ENCODE data around the gene CRYBG3.

Gene CRYBG3

DNA sequence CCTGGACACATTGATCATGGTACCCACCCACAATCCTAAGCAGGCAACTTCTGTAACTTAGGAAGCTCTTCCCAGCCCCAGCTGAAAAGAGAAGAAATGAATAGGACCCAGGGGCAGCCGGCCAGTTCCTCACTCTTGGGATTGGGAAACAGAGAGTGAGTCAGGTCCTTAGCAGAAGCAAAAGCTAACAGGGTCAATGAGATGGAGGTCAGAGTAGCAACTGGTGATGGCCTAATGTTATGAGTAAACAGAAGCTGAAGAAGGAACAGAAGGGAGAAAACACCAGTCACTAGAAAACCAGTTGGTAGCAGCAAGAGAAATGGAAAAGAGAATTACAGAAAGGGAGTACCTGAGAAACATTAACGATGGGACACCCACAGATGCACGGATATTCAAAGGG lies 130.5 kb downstream of the CRYBG3 start:
- Histone ChIP-seq H3K4me1 (ENCODE audit: control extremely low read depth in 1 of 4, control insufficient read depth in 4 of 4, insufficient read depth in 4 of 4, low read length in 3 of 4) (no peaks in the 10 kb centered on the region), H3K27ac (ENCODE audit: insufficient read depth in 1 of 2, low read depth in 1 of 2, low read length in 2 of 2, poor library complexity in 1 of 2, severe bottlenecking in 2 of 2) (no peak overlapping the region), H3K4me3 (ENCODE audit: control insufficient read depth in 1 of 7, extremely low read depth in 1 of 7, insufficient read depth in 4 of 7, low read depth in 2 of 7, low read length in 6 of 7) (no peak overlapping the region), H3K27me3 (replicated peaks in 2 of 5; ENCODE audit: control insufficient read depth in 4 of 5, insufficient read depth in 5 of 5, low read length in 4 of 5) (no peaks in the 10 kb centered on the region), H3K9me3 (ENCODE audit: control extremely low read depth in 1 of 5, control insufficient read depth in 4 of 5, insufficient read depth in 2 of 5, low read depth in 1 of 5, low read length in 4 of 5) (no peaks in the 10 kb centered on the region), H3K36me3 (ENCODE audit: control insufficient read depth in 4 of 4, insufficient read depth in 4 of 4, low read length in 3 of 4) (peaks cover 27 to 70% (median 50%) of the 10 kb centered on the region in 4 experiments)
- 100% methylated on average over 3 of the region's 3 CpGs for WGBS (ENCODE audit: insufficient coverage)
- POLR2A ChIA-PET = no interaction called here
- DNase-seq = no peak
- CTCF ChIA-PET = no interaction called here

DNA sequence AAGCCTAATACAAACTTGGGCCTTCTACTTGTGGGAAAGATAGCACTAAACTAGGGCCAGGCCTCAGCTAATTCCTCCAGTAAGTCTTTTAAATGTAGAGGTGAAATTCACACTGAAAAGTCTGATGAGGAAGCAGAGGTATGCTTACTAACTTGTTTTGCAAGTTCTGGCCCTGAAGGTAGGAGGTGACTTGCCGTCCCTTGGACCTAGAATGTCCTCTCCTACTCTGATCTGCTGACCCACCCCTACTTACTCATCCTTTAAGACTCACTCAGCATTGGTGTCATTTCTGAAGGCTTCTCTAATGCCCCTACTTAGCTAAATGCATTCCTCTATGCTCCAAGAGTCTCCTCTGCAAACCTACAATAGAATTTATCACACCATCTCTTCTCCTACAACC lies 131.1 kb downstream of the CRYBG3 start:
- ChIA-PET CTCF (interaction anchor here (0.6 kb wide), 1 partner anchor 847 kb away, joined by 3 read pairs; no protein-coding TSS in a partner anchor), POLR2A (no interaction called here)
- Histone ChIP-seq H3K4me3 (ENCODE audit: control insufficient read depth in 1 of 7, extremely low read depth in 1 of 7, insufficient read depth in 4 of 7, low read depth in 2 of 7, low read length in 6 of 7) (no peak overlapping the region), H3K4me1 (ENCODE audit: control extremely low read depth in 1 of 4, control insufficient read depth in 4 of 4, insufficient read depth in 4 of 4, low read length in 3 of 4) (no peaks in the 10 kb centered on the region), H3K9me3 (ENCODE audit: control extremely low read depth in 1 of 5, control insufficient read depth in 4 of 5, insufficient read depth in 2 of 5, low read depth in 1 of 5, low read length in 4 of 5) (no peaks in the 10 kb centered on the region), H3K36me3 (ENCODE audit: control insufficient read depth in 4 of 4, insufficient read depth in 4 of 4, low read length in 3 of 4) (peaks cover 31 to 71% (median 50%) of the 10 kb centered on the region in 4 experiments), H3K27me3 (replicated peaks in 2 of 5; ENCODE audit: control insufficient read depth in 4 of 5, insufficient read depth in 5 of 5, low read length in 4 of 5) (no peaks in the 10 kb centered on the region), H3K27ac (ENCODE audit: insufficient read depth in 1 of 2, low read depth in 1 of 2, low read length in 2 of 2, poor library complexity in 1 of 2, severe bottlenecking in 2 of 2) (no peak overlapping the region)
- 100% methylated on average over 1 of the region's 1 CpG for WGBS (ENCODE audit: insufficient coverage)
- no peak for DNase-seq

DNA sequence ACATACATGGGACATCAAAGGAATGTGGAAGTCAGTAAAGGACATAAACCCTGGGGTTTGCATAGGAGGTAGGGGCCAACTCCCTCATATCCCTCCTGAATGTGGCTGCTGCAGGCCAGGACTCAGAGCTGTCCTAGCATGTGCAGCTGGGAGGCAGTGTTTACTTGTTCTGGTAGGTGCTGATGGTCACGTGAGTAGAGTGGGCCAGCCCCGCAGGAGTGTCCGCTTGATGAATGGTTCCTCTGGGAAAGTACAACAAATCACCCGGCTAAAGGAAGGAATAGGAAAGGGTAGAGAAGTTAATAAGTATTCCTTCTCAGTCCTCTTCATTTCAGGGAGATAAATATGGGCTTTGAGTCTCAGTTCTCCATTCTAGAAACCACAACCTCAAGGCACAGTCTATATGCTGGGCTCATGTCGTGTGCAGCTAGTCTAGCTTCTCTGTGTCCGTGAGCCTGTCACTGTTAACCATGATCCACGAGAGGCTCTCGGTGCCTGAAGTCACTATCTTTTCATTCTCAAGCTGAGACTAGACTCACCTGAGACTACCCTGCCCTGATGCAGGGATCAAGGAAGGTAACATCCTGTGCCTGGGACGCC lies 132.5 kb downstream of the CRYBG3 start:
- Histone ChIP-seq H3K27ac (ENCODE audit: insufficient read depth in 1 of 2, low read depth in 1 of 2, low read length in 2 of 2, poor library complexity in 1 of 2, severe bottlenecking in 2 of 2) (no peak overlapping the region), H3K4me1 (ENCODE audit: control extremely low read depth in 1 of 4, control insufficient read depth in 4 of 4, insufficient read depth in 4 of 4, low read length in 3 of 4) (no peaks in the 10 kb centered on the region), H3K9me3 (ENCODE audit: control extremely low read depth in 1 of 5, control insufficient read depth in 4 of 5, insufficient read depth in 2 of 5, low read depth in 1 of 5, low read length in 4 of 5) (no peaks in the 10 kb centered on the region), H3K36me3 (ENCODE audit: control insufficient read depth in 4 of 4, insufficient read depth in 4 of 4, low read length in 3 of 4) (peaks cover 25 to 72% (median 49%) of the 10 kb centered on the region in 4 experiments), H3K27me3 (replicated peaks in 2 of 5; ENCODE audit: control insufficient read depth in 4 of 5, insufficient read depth in 5 of 5, low read length in 4 of 5) (no peaks in the 10 kb centered on the region), H3K4me3 (ENCODE audit: control insufficient read depth in 1 of 7, extremely low read depth in 1 of 7, insufficient read depth in 4 of 7, low read depth in 2 of 7, low read length in 6 of 7) (no peak overlapping the region)
- DNase-seq = no peak
- ChIA-PET POLR2A (no interaction called here), CTCF (no interaction called here)
- WGBS (ENCODE audit: insufficient coverage) = 97% methylated on average over 8 of the region's 9 CpGs

DNA sequence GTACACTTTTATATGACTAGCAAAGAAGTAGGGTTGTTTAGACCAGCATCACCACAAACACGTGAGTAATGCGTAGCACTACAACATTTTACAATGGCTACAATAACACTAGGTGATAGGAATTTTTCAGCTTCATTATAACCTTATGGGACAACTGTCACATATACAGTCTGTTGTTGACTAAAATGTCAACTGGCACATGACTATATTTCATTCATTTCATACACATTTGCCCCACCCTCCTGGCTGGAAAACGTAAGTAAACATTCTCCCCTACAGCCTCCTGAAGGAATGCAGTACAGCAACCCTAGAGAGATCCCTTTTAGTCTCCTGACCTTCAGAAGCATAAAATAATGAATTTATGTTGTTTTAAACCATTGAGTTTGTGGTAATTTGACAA lies 134.2 kb downstream of the CRYBG3 start:
- H3K9me3 ChIP-seq (ENCODE audit: control extremely low read depth in 1 of 5, control insufficient read depth in 4 of 5, insufficient read depth in 2 of 5, low read depth in 1 of 5, low read length in 4 of 5) = no peaks in the 10 kb centered on the region
- no peaks in the 10 kb centered on the region for H3K27me3 ChIP-seq (replicated peaks in 2 of 5; ENCODE audit: control insufficient read depth in 4 of 5, insufficient read depth in 5 of 5, low read length in 4 of 5)
- POLR2A ChIA-PET = no interaction called here
- no CpG with 5 or more reads among the region's 3 CpGs for WGBS (ENCODE audit: insufficient coverage)
- no peak overlapping the region for H3K4me3 ChIP-seq (ENCODE audit: control insufficient read depth in 1 of 7, extremely low read depth in 1 of 7, insufficient read depth in 4 of 7, low read depth in 2 of 7, low read length in 6 of 7)
- DNase-seq = no peak
- H3K4me1 ChIP-seq (ENCODE audit: control extremely low read depth in 1 of 4, control insufficient read depth in 4 of 4, insufficient read depth in 4 of 4, low read length in 3 of 4) = no peaks in the 10 kb centered on the region
- H3K27ac ChIP-seq (ENCODE audit: insufficient read depth in 1 of 2, low read depth in 1 of 2, low read length in 2 of 2, poor library complexity in 1 of 2, severe bottlenecking in 2 of 2) = no peak overlapping the region
- CTCF ChIA-PET = no interaction called here
- peaks cover 20 to 67% (median 38%) of the 10 kb centered on the region in 4 experiments for H3K36me3 ChIP-seq (ENCODE audit: control insufficient read depth in 4 of 4, insufficient read depth in 4 of 4, low read length in 3 of 4)

DNA sequence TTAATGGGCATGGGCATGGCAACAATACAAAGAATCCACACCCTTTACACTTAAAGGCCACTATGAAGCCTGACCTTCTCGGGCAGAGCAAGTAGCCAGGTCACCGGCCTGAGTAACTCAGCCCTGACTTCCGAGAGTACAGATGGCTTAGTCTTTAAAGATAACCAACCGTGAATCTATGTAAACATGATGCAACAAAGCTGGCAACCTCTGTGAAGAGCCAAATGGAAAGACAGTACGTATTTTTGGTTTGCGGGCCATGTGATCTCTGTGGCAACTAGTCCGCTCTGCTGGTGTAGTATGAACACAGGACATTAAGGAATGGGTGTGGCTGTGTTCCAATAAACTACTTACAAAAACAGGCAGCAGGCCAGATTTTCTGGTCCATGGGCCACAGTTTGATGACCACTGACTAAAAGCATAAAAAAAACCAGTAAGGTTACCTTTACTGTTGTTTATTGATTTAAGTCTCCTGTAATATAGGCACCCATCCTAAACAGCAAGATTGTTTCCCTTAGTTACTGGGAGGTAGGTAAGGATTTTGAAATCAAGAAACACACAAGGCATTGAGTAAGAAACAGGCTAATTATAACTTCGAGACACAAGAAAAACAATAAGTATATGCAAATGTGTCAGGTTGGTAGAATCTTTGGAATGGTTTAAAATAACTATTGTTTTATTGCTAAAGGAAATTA lies 136.0 kb downstream of the CRYBG3 start:
- no peaks in the 10 kb centered on the region for H3K27me3 ChIP-seq (replicated peaks in 2 of 5; ENCODE audit: control insufficient read depth in 4 of 5, insufficient read depth in 5 of 5, low read length in 4 of 5)
- DNase-seq = no peak
- no peaks in the 10 kb centered on the region for H3K4me1 ChIP-seq (ENCODE audit: control extremely low read depth in 1 of 4, control insufficient read depth in 4 of 4, insufficient read depth in 4 of 4, low read length in 3 of 4)
- no peaks in the 10 kb centered on the region for H3K9me3 ChIP-seq (ENCODE audit: control extremely low read depth in 1 of 5, control insufficient read depth in 4 of 5, insufficient read depth in 2 of 5, low read depth in 1 of 5, low read length in 4 of 5)
- H3K36me3 ChIP-seq (ENCODE audit: control insufficient read depth in 4 of 4, insufficient read depth in 4 of 4, low read length in 3 of 4) = peaks cover 20 to 64% (median 42%) of the 10 kb centered on the region in 4 experiments
- 100% methylated on average over 6 of the region's 8 CpGs for WGBS (ENCODE audit: insufficient coverage)
- ChIA-PET POLR2A (no interaction called here), CTCF (no interaction called here)
- H3K27ac ChIP-seq (ENCODE audit: insufficient read depth in 1 of 2, low read depth in 1 of 2, low read length in 2 of 2, poor library complexity in 1 of 2, severe bottlenecking in 2 of 2) = no peak overlapping the region
- no peak overlapping the region for H3K4me3 ChIP-seq (ENCODE audit: control insufficient read depth in 1 of 7, extremely low read depth in 1 of 7, insufficient read depth in 4 of 7, low read depth in 2 of 7, low read length in 6 of 7)

DNA sequence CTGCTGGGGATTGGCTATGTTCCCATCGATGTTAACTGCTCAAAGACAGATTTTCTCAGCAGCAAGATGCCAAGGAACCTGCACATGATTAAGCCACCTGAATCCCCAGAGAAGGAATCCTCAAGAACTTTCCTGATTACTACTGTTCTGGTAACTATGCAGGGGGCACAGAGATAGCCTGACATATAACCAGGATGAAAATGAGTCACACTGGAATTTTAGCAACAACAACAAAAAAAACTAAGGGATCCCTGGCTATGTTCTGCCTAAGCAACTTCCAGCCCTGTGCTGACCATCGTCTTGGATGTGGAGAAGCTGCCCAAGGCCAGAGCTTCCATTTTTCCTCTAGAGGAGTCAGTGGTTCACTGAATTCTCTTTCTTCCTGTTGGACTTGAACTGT lies 136.6 kb downstream of the CRYBG3 start:
- Histone ChIP-seq H3K36me3 (ENCODE audit: control insufficient read depth in 4 of 4, insufficient read depth in 4 of 4, low read length in 3 of 4) (peaks cover 20 to 63% (median 42%) of the 10 kb centered on the region in 4 experiments), H3K4me3 (ENCODE audit: control insufficient read depth in 1 of 7, extremely low read depth in 1 of 7, insufficient read depth in 4 of 7, low read depth in 2 of 7, low read length in 6 of 7) (no peak overlapping the region), H3K4me1 (ENCODE audit: control extremely low read depth in 1 of 4, control insufficient read depth in 4 of 4, insufficient read depth in 4 of 4, low read length in 3 of 4) (no peaks in the 10 kb centered on the region), H3K27me3 (replicated peaks in 2 of 5; ENCODE audit: control insufficient read depth in 4 of 5, insufficient read depth in 5 of 5, low read length in 4 of 5) (no peaks in the 10 kb centered on the region), H3K9me3 (ENCODE audit: control extremely low read depth in 1 of 5, control insufficient read depth in 4 of 5, insufficient read depth in 2 of 5, low read depth in 1 of 5, low read length in 4 of 5) (no peaks in the 10 kb centered on the region), H3K27ac (ENCODE audit: insufficient read depth in 1 of 2, low read depth in 1 of 2, low read length in 2 of 2, poor library complexity in 1 of 2, severe bottlenecking in 2 of 2) (no peak overlapping the region)
- POLR2A ChIA-PET = no interaction called here
- CTCF ChIA-PET = no interaction called here
- no peak for DNase-seq
- WGBS (ENCODE audit: insufficient coverage) = 100% methylated on average over 2 of the region's 2 CpGs

DNA sequence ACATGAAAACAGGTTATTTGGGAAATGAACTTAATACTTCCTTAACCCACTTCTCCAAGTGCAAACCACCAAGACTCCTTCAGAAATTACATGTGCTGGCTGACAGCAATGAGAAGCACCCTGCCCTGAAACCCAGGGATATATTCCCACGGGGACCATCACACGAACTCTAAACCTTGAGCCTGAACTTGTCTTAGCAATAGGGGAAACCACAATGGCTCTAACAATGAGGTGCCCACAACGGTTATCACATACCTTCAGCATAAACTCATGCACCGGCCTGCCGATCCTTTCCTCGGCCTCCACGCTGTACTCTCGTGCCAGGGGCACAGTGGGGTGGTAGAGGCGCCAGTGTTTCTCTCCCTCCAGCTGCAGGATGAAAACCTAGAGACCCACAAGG lies 137.0 kb downstream of the CRYBG3 start:
- CTCF ChIA-PET = no interaction called here

More for the DNA sequence above, 137.0 kb downstream of the CRYBG3 start:
- Histone ChIP-seq H3K36me3 (ENCODE audit: control insufficient read depth in 4 of 4, insufficient read depth in 4 of 4, low read length in 3 of 4) (peaks cover 20 to 60% (median 40%) of the 10 kb centered on the region in 4 experiments), H3K27me3 (replicated peaks in 2 of 5; ENCODE audit: control insufficient read depth in 4 of 5, insufficient read depth in 5 of 5, low read length in 4 of 5) (no peaks in the 10 kb centered on the region), H3K4me3 (ENCODE audit: control insufficient read depth in 1 of 7, extremely low read depth in 1 of 7, insufficient read depth in 4 of 7, low read depth in 2 of 7, low read length in 6 of 7) (no peak overlapping the region), H3K4me1 (ENCODE audit: control extremely low read depth in 1 of 4, control insufficient read depth in 4 of 4, insufficient read depth in 4 of 4, low read length in 3 of 4) (no peaks in the 10 kb centered on the region), H3K9me3 (ENCODE audit: control extremely low read depth in 1 of 5, control insufficient read depth in 4 of 5, insufficient read depth in 2 of 5, low read depth in 1 of 5, low read length in 4 of 5) (no peaks in the 10 kb centered on the region), H3K27ac (ENCODE audit: insufficient read depth in 1 of 2, low read depth in 1 of 2, low read length in 2 of 2, poor library complexity in 1 of 2, severe bottlenecking in 2 of 2) (no peak overlapping the region)
- POLR2A ChIA-PET = no interaction called here
- WGBS (ENCODE audit: insufficient coverage) = 96% methylated on average over 2 of the region's 9 CpGs
- no peak for DNase-seq
